ENCODE results near the gene GRIN1.

GRIN1 gene

DNA sequence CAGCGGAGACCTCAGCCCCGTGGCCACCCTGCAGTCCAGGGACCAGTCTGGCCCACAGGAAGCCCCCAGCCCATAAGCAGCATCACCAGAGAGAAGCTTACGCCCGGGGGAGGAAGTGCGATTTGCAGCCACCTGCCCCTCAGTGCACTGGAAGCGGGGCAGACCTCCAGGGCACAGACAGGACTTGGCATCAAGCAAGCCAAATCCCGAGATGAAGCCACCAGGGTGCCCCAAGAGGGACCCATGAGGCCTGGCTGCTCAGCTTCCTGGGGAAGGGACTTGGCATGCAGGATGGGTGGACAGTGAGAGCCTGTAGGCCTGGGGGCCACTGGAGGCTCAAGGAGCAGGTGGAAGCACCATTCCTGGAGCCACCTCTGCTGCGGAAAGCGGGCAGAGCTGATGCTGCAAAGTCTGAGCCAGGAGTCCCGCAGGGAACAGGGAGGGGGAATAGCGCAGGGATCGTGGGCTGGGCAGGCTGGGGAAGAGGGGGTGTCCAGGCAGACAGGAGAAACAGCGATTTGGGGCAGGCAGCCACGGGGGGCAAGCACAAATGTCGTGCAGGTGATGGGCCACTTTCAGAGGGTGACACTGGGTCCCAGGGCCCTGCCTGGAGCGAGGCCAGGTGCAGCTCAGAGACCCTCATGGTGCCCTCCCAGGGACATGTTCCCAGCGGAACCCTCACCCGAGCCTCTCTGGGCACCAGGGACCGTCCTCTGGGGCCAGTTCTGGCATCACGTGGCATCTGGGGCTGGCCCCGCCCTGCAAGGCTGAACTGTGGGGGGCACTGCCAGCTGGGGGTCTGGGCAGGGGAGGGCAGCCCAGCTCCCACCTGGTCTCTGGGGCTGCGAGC, 27.7 kb downstream of the GRIN1 start:
- DNase-seq: no peak

DNA sequence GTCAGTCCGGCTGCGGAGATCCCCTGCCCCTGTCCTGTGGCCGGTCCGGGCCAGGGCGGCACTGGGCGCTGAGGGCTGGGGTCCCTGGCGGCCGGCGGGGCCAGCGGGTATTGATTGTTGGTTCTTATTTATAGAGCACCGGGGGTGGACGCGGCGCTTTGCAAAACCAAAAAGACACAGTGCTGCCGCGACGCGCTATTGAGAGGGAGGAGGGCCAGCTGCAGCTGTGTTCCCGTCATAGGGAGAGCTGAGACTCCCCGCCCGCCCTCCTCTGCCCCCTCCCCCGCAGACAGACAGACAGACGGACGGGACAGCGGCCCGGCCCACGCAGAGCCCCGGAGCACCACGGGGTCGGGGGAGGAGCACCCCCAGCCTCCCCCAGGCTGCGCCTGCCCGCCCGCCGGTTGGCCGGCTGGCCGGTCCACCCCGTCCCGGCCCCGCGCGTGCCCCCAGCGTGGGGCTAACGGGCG, 28.4 kb downstream of the GRIN1 start:
- DNase-seq: peak; percentile 17

DNA sequence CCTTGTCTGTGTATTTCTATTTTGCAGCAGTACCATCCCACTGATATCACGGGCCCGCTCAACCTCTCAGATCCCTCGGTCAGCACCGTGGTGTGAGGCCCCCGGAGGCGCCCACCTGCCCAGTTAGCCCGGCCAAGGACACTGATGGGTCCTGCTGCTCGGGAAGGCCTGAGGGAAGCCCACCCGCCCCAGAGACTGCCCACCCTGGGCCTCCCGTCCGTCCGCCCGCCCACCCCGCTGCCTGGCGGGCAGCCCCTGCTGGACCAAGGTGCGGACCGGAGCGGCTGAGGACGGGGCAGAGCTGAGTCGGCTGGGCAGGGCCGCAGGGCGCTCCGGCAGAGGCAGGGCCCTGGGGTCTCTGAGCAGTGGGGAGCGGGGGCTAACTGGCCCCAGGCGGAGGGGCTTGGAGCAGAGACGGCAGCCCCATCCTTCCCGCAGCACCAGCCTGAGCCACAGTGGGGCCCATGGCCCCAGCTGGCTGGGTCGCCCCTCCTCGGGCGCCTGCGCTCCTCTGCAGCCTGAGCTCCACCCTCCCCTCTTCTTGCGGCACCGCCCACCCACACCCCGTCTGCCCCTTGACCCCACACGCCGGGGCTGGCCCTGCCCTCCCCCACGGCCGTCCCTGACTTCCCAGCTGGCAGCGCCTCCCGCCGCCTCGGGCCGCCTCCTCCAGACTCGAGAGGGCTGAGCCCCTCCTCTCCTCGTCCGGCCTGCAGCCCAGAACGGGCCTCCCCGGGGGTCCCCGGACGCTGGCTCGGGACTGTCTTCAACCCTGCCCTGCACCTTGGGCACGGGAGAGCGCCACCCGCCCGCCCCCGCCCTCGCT, 29.0 kb downstream of the GRIN1 start:
- DNase-seq: peak; percentile 51

DNA sequence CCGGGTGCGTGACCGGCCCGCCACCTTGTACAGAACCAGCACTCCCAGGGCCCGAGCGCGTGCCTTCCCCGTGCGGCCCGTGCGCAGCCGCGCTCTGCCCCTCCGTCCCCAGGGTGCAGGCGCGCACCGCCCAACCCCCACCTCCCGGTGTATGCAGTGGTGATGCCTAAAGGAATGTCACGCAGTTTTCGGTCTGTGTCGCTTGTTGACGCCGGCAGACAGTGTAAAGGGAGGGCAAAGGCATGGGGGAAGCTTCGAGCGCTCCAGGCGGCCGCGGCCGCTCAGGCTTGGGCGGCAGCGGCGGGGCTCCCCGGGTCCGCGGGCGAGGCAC, 29.6 kb downstream of the GRIN1 start:
- DNase-seq: peak; percentile 44

DNA sequence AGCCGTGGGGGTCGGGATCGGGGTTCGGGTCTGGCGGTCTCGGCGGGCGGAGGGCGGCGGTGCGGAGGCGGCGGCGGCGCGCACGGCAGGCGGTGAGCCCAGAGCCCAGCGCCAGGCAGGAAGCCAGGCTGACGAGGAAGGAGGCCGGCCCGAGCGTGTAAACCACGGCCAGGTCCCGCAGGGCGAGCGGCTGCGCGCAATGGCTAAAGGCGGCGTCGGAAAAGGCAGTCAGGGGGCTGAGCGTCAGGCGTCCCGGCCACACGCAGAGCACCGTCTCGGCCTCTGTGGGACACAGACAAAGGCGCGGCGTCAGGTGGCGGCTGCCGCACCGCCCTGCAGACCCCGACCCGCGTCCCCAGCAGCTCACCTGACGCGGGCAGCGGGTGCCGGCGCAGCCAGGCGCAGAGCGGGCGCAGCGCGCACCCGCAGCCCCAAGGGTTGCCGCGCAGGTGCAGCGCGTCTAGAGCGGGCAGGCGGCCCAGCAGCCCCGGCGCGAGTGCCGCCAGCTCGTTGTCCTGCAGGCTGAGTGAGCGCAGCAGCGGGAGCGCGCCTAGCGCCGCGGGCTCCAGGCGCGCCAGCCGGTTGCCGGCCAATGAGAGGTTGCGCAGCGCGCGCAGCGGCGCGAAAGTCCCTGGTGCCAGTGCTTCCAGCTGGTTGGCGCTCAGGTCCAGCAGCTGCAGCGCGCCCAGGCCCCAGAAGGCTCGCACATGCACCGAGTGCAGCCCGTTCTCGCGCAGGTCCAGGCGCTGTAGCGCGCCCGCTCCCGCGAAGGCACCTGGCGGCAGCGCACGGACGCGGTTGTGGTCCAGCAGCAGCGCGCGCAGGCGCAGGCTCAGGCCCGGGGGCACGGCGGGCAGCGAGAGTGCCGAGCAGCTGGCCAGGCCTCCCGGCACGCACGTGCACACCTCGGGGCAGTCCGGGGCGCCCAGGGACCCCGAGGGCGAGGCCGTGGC, 30.2 kb downstream of the GRIN1 start:
- peak; percentile 85 for DNase-seq

DNA sequence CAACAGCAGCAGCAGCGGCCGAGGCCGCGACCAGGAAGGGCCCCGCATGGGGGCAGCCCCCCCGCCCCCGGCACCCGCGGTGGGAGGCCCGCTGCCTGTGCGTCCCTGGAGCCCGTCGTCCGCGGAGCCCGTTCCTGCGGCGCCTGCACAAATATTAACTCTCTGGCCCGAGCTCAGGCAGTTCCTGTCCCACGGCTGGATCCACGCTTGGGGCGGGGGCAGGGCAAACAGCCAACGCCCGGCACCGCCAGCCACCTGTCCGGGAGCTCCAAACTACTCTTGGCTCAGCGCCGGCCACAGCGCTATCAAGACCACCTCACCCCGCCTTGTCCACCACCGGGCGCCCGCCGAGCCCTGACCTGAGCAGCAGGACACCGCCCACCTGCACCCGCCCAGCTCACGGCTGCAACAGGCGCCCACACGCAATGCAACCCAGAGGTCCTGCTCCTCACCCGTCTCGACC, 31.0 kb downstream of the GRIN1 start, which contains the start of gene LRRC26:
LRRC26 (minus strand) TSS at position 156 of the 463 bp plus-strand sequence; CDS start at position 48, 108 bp downstream.
- no peak for DNase-seq

DNA sequence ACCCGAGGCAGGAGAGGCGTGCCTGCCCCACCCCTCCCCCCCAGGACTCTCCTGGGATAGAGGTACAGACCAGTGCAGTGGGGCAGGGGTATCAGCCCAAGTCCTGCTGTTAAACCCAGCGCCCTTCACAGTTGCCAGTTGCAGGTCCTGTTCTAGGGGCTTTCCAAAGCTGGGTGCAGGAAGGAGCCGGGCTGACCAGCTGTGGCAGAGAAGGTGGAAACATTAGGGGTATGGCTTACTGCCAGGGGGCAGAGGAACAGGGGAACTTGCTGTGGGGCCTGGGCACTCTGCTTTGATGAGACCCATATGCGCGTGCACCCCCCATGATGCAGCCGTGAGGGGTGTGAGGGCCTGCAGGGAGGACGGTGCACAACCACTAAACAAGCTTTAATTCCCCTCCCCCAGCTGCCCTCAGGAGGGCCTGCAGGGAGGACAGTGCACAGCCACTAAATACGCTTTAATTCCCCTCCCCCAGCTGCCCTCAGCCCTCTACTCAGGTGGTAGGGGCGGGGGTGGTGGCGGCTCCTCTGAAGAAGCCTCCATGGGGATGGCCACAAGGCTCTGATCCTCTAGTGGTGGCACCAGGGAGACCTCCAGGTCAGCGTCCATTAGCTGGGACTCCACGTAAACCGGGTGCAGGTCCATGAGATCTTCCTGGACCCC, 31.7 kb downstream of the GRIN1 start:
- no peak for DNase-seq

DNA sequence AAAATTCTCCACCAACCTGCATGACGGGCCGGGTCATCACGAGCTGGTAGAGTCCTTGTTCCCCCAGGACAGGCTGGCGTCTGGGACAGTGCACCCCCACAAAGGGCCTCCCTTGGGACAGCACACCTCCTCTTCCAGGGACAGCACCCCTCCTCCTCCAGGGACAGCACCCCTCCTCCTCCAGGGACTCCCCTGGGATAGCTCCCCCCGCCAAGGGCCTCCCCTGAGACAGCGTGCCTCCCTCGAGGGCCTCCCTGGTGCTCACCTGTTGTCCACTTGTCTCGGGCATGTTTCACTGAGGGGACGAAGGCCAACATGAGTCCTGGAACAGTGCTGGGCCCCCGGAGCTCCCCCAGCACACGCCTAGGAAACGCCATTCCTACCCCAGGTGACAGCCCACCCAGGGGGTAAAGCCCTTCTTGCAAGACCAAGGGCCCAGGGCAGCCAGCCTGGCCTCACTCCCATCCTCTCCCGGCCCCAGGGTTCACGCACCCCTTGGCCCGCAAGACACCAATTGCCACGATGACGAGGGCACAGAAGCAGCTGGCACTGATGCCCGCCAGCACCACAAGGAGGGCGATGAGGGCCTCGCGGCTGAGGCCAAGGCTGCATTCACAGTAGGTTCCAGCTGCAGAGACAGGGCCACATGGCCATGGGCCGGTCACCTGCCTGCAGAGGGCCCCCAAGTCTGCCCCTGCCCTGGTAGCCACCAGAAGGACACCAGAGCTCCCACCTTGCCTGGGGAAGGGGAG, 32.4 kb downstream of the GRIN1 start:
- DNase-seq: no peak

DNA sequence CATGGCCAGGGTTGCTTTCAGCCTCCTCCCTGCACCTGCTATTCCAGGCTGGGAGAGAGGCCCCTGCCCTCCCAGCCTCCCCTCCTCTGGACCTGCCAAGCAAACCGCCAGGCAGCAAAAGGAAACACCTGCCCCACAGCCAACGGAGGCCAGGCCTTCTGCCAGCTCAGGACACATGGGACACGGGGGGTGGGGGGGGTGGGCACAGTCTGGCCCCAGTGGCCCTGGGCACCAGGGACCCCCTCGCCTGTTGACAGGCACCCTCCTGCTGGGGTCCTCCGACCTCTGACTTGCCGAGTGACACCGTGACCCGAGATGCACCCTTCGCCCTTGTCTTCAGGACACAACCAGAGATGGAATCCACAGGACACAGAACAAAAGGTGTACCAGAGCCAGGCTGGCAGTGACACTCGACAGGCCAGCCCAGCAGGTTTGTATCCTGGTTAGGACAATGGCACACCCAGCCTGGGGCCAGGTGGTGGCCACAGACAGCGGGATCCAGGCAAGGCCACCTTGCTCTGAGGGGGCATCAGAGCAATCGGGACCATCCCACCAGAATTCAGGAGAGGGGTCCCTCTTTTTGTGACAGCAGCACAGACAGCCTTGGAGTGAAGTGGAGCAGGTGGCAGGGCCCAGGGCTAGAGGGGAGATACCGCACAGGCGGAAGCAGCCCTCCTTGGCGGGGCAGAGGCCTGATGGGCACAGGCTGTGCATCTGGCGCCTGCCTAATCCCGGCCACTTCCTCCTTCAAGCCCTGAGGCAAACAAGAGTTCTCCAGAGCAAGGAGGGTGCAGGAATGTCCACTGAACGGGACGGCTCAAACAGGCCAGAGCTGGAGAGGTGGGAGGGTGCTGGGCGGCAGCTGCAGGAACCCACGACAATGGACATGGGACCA, 34.2 kb downstream of the GRIN1 start:
- DNase-seq: no peak

DNA sequence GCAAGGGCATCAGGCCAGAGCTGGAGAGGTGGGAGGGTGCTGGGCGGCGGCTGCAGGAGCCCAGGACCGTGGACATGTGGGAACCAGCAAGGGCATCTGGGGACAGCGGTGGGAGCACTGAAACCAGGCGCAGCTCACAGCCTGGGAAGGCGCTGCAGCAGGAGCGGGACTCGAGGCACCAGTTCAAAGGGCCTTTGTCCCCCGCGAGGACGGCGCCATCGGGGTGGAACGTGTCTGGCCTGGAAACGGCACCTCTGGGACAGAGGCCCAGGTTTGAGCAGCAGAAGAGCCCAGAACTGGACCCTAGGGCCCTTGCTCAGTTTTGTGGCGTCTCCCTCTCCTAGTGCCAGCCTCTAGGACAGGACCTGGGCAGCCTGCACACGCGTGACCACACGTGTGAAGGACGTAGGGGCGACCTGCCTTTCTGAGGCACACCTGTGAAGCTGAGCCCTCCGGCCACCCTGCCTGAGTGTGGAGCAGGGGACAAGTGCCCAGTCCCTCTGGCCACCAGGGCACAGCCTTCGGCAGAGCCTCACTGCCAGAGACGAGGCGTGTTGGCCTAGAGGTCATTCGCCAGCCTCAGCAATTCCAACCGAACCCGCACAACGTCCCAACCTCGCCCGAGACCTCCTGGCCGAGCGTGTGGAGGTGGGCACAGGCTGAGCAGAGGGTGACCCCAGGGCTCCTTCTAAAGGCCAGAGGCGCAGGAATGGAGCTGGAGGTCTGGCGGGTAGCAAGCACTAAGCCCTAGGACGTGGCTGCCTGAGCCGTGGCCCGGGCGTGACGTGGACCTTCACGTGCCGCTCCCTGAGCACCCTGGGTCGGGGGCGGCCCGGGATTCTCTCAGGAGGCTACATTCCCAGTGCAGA, 35.1 kb downstream of the GRIN1 start:
- no peak for DNase-seq

DNA sequence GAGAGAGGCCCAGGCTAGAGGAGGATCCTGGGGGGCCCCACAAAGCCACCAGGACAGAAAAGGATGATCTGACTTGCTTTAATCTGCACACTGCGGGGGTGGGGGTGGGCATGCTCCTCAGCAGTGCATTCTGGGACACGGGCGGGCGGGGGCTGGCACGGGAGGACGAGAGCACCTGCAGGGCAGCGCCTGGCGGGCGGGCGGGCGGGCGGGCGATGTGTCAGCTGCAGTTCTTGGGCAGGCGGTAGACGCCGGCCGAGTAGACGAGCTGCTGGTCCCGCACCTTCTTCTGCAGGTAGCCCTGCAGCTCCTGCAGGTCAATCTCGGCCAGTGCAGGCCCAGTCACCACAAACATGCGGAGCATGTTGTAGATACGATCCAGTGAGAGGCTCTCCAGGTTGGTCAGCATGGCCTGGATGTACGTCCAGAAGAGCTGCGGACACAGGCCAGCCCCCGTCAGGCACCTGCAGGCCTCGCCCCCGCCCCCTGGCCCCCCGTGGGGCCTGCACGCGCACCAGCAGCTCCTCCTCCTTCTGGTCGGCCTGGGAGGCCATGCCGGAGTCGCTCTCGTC, 35.9 kb downstream of the GRIN1 start:
- DNase-seq: no peak

DNA sequence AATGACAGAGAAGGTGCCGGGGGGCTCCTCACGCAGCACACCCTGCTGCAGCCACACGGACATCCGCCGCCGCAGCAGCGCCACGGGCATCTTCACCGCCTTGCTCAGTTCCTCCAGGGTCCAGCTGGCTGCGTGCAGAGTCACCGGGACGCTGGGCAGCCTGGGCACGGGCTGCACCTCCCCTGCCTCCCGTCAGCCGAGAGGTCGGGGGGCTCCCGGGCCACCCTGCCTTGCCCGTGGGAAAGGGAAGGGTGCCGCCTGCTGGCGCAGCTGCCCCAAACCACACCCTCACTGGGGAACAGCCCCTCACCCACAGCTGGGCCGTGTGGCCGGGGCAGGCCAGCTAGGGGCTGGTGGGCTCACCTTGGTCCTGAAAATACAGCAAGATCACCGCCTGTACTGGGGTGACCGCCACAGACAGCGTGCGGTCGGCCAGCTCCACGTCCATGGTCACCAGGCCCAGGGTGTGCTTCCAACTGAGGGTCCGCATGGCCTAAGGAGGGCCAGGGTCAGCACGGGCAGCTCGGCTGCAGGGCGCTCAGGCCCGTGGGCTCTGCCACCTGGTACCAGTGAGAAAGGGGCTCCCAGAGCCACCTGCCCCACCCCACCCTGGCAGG, 36.5 kb downstream of the GRIN1 start:
- no peak for DNase-seq

DNA sequence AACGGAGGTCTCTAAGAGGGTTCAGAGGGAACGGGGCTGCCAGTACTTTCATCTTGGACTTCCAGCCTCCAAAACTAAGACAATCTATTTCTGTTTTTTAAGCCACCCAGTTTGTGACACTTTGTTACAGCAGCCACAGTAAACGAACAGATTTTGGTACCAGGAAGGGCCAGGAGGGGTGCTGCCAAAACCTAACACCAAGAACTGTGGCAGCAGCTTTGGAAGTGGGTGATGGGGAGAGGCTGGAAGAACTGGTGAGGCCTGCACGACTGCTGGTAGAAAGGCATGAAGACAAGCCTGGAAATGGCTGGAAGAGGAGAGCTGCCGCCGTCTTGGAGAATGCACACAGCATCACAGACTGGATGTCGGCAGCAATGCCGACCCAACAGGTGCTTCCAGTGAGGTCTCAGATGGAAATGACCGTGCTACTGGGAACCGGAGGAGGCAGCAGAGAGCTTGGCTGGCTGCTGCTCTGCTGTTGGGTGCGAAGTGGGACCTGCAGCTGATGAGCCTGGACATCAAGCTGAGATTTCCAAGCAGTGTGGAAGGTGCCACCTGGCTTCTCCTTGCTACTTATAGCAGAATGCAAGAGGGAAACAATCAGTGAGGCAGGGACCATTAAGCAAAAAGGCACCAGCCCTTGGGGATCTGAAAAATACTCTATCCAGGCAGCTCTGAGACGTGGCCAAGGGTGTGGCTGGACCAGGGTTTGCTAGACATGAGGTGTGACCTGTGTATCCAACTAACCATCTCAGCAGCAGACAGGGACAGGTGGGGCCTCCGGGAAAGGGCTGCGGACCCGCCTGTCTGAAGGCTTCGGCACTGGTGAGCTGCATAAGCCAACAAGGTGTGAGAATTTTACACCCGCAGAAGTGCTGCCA, 37.6 kb downstream of the GRIN1 start:
- DNase-seq: no peak

DNA sequence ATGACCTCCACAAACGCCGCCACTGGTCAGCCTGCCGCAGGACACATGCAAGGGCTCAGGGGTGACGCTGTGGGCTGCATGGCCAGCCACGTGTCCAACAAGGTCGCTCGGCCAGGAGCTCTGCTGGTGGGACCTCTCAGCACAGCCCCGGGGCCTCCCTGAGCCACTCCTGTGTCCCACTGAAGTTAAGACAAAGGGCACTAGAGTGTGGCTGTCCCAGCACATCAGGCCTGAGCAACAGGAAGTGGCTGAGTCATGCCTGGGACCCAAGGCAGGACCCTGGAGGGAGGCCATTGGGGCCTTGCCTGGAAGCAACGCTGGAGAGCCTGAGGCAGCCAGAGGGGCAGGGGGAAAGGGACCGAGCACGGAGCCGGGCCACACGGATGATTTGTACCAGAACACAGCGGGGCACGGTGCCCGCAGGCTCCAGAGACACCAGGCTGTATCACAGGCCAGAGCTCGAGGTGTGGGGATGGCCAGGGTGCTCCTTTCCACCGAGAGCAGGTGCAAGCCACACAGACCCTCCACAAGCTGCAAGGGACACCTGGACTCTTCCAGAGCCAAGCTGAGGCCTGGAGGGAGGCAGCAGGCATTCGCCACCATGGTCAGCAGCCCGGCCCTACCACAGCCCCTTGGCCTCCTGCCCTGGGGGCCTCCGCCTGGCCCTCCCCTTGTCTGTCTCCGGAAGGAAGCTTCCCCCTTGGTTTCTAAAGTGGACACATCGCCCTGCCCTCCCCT, 39.4 kb downstream of the GRIN1 start:
- no peak for DNase-seq

DNA sequence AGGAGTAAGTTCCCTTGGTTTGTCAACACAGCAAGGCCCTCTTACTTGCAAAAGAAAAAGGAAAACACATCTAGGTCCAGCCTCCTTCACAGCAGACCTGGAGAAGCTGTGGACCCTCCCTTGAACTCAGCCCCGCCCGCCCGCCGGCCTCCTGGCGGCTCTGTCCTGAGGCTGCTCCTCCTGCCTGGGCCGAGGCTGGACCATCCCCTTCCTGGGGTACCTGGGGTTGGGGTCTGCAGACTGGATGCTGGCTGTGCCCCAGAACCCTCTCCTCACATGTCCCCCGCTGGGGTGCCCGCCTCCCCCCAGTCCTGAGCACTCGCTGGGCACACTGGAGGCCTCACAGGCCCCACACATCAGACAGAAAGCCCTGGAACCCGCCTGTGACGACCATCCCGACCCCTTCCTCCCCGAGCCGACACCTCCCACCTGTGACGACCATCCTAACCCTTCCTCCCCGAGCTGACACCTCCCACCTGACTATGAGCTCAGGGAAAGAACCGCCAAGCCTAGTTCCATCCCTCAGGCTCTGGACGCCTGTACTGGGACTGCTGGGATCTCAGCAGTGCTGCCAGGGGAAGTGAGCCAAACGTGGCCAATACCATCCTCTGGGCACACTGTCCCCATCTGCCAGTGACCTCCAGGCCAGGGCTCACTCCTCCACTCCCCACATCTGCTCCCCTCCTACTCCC, 40.1 kb downstream of the GRIN1 start:
- no peak for DNase-seq

DNA sequence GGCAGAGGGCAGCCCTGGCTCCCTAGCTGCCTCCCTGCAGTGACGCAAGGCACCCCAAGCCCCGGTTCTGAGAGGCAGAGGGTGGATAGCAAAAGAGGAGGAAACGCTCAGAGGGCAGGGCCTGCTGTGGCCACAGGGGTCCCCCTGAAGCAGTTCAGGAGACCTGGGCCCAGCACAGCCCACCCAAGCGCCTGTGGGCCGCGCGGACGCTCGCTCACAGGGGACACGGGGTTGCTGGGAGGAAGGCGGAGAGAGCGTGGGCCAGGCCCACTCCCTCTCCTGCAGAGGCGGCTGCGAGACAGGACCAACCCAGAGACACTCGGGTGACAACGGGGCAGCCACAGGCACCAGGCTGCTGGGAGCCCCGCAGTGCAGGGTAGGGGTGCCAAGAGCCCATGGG, 40.8 kb downstream of the GRIN1 start:
- no peak for DNase-seq
